H9 (cell line): ENCODE results near the gene PRF1. TPM values are rescaled to one million over a fixed set of nuclear protein-coding genes. Genes with fewer than 3 reads are reported as not detected.

Experiments used
- DNase-seq: peaks from one replicate; pipeline ENCODE4 v3.0.0-alpha.2; 2017
- H2AFZ ChIP-seq: one replicate; pipeline ENCODE4 v1.6.1; 2013; ENCODE audit warnings: mild to moderate bottlenecking, low read length, control low read depth, moderate library complexity
- H2AK5ac ChIP-seq: 2 replicates; pipeline ENCODE4 v1.6.1; 2013; ENCODE audit warnings: low read length, control low read depth, mixed read lengths; ENCODE audit not compliant: insufficient read length
- H2BK120ac ChIP-seq: one replicate; pipeline ENCODE4 v1.6.1; 2013; ENCODE audit warnings: low read depth, mild to moderate bottlenecking, low read length, control low read depth, inconsistent platforms; ENCODE audit not compliant: poor library complexity, severe bottlenecking
- H2BK12ac ChIP-seq: 2 replicates; pipeline ENCODE4 v1.6.1; 2013; ENCODE audit warnings: low read length, control low read depth, mixed read lengths, low read depth; ENCODE audit not compliant: insufficient read length
- H2BK15ac ChIP-seq: 2 replicates; pipeline ENCODE4 v1.6.1; 2013; ENCODE audit warnings: low read depth, low read length, control low read depth
- H2BK20ac ChIP-seq: one replicate; pipeline ENCODE4 v1.6.1; 2013; ENCODE audit warnings: low read depth, mild to moderate bottlenecking, low read length, control low read depth, inconsistent platforms; ENCODE audit not compliant: poor library complexity, severe bottlenecking
- H2BK5ac ChIP-seq: 2 replicates; pipeline ENCODE4 v1.6.1; 2013; ENCODE audit warnings: low read length, control low read depth, mixed read lengths; ENCODE audit not compliant: insufficient read length
- H3K14ac ChIP-seq: 2 replicates; pipeline ENCODE4 v1.6.1; 2013; ENCODE audit warnings: low read length, control low read depth; ENCODE audit not compliant: insufficient read depth
- H3K18ac ChIP-seq: 2 replicates; pipeline ENCODE4 v1.6.1; 2013; ENCODE audit warnings: low read depth, mild to moderate bottlenecking, mixed read lengths, low read length, control low read depth; ENCODE audit not compliant: insufficient read length
- H3K23ac ChIP-seq: 2 replicates; pipeline ENCODE4 v1.6.1; 2013; ENCODE audit warnings: low read length, control low read depth, mixed read lengths, low read depth; ENCODE audit not compliant: insufficient read length
- H3K23me2 ChIP-seq: 2 replicates; pipeline ENCODE4 v1.6.1; 2013; ENCODE audit warnings: low read depth, mild to moderate bottlenecking, mixed read lengths, low read length, control low read depth; ENCODE audit not compliant: insufficient read length, poor library complexity, severe bottlenecking
- H3K27ac ChIP-seq: 2 replicates; pipeline ENCODE4 v1.5.1; 2013; ENCODE audit warnings: low read length, control low read depth, mixed read lengths, low read depth; ENCODE audit not compliant: insufficient read length
- H3K27me3 ChIP-seq: 2 replicates; pipeline ENCODE4 v1.6.1; 2013; ENCODE audit warnings: low read length, control low read depth, inconsistent platforms; ENCODE audit not compliant: insufficient read depth
- H3K4ac ChIP-seq: 2 replicates; pipeline ENCODE4 v1.6.1; 2013; ENCODE audit warnings: low read depth, mild to moderate bottlenecking, control low read depth, inconsistent platforms, low read length, moderate library complexity
- H3K4me1 ChIP-seq: 2 replicates; pipeline ENCODE4 v1.6.1; 2013; ENCODE audit warnings: low read length, control low read depth, inconsistent platforms; ENCODE audit not compliant: insufficient read depth
- H3K4me2 ChIP-seq: 2 replicates; pipeline ENCODE4 v1.6.1; 2013; ENCODE audit warnings: low read length, control low read depth, mixed read lengths; ENCODE audit not compliant: insufficient read length, insufficient read depth
- H3K56ac ChIP-seq: 2 replicates; pipeline ENCODE4 v1.6.1; 2013; ENCODE audit warnings: low read depth, mild to moderate bottlenecking, mixed read lengths, low read length, control low read depth; ENCODE audit not compliant: insufficient read length
- H3K79me1 ChIP-seq: 2 replicates; pipeline ENCODE4 v1.6.1; 2013; ENCODE audit warnings: low read depth, mild to moderate bottlenecking, moderate library complexity, low read length, control low read depth, inconsistent platforms; ENCODE audit not compliant: insufficient read depth, poor library complexity, severe bottlenecking
- H3K79me2 ChIP-seq: 2 replicates; pipeline ENCODE4 v1.6.1; 2013; ENCODE audit warnings: low read length, control low read depth, inconsistent platforms; ENCODE audit not compliant: insufficient read depth
- H3K9ac ChIP-seq: 2 replicates; pipeline ENCODE4 v1.6.1; 2013; ENCODE audit warnings: low read length, control low read depth, mixed read lengths; ENCODE audit not compliant: insufficient read length; ENCODE audit errors: extremely low read depth
- H3K9me3 ChIP-seq: one replicate; pipeline ENCODE4 v1.6.1; 2013; ENCODE audit warnings: low read depth, low read length, inconsistent platforms; ENCODE audit not compliant: control insufficient read depth
- H3T11ph ChIP-seq: one replicate; pipeline ENCODE4 v1.6.1; 2013; ENCODE audit warnings: mild to moderate bottlenecking, low read length, control low read depth, inconsistent platforms
- H4K20me1 ChIP-seq: one replicate; pipeline ENCODE4 v1.6.1; 2013; ENCODE audit not compliant: control insufficient read depth, insufficient read length, insufficient read depth
- H4K5ac ChIP-seq: 2 replicates; pipeline ENCODE4 v1.6.1; 2013; ENCODE audit warnings: low read depth, mild to moderate bottlenecking, mixed read lengths, low read length, control low read depth; ENCODE audit not compliant: insufficient read length
- H4K8ac ChIP-seq: replicated peaks from 2 replicates; pipeline ENCODE4 v1.6.1; 2013; ENCODE audit warnings: low read length, control low read depth, mixed read lengths, low read depth; ENCODE audit not compliant: insufficient read length
- H4K91ac ChIP-seq: 2 replicates; pipeline ENCODE4 v1.6.1; 2013; ENCODE audit warnings: low read depth, mild to moderate bottlenecking, moderate library complexity, mixed read lengths, low read length, control low read depth; ENCODE audit not compliant: insufficient read length
- H3K27ac Mint-ChIP-seq, 3 experiments: 2 replicates in 2 of 3; 3 replicates in 1 of 3; pipeline ENCODE4 v1.8.0; 2020 to 2021; ENCODE audit warnings: mixed read lengths in 3 of 3, mild to moderate bottlenecking in 1 of 3, moderate library complexity in 1 of 3
- H3K27me3 Mint-ChIP-seq: 2 replicates; pipeline ENCODE4 v1.8.0; 2021; ENCODE audit warnings: low read depth, mild to moderate bottlenecking, moderate library complexity, mixed read lengths
- H3K36me3 Mint-ChIP-seq, 3 experiments: 2 replicates in 2 of 3; 3 replicates in 1 of 3; pipeline ENCODE4 v1.8.0; 2020 to 2021; ENCODE audit warnings: low read depth in 3 of 3, mixed read lengths in 3 of 3; ENCODE audit not compliant: insufficient read depth in 1 of 3
- H3K4me1 Mint-ChIP-seq, 2 experiments: 2 replicates each; pipeline ENCODE4 v1.8.0; 2020; ENCODE audit warnings: mixed read lengths in 2 of 2
- H3K4me3 Mint-ChIP-seq, 2 experiments: 2 replicates in 1 of 2; 3 replicates in 1 of 2; pipeline ENCODE4 v1.8.0; 2020 to 2021; ENCODE audit warnings: mild to moderate bottlenecking in 2 of 2, mixed read lengths in 2 of 2, moderate library complexity in 1 of 2
- H3K9me3 Mint-ChIP-seq, 2 experiments: 2 replicates in 1 of 2; 3 replicates in 1 of 2; pipeline ENCODE4 v1.8.0; 2020; ENCODE audit warnings: mild to moderate bottlenecking in 2 of 2, mixed read lengths in 2 of 2, moderate library complexity in 1 of 2
- CTCF ChIP-seq: fragments of 200-600 bp; sonication (generic); conservative IDR thresholded peaks from 3 replicates; pipeline ENCODE4 v1.8.0; 2021; ENCODE audit warnings: antibody characterized with exemption, mild to moderate bottlenecking
- WGBS: extraction: QIAGEN DNeasy Blood & Tissue Kit; methylation state at CpG from one replicate; pipeline ENCODE4 v1.1.7; 2013; ENCODE audit warnings: missing lambda C conversion rate, low lambda C conversion rate, mixed read lengths; ENCODE audit not compliant: insufficient read length; ENCODE audit errors: extremely low coverage; 5-methylcytosine and 5-hydroxymethylcytosine counted together
- total RNA-seq: library from RNA; stranded (reverse); gene quantifications from 2 replicates; pipeline ENCODE4 v1.2.1, GENCODE V29; 2021

Gene PRF1
- total RNA-seq, 1 experiment from 2014 or later: not detected

- Histone ChIP-seq H3K9me3 (no peaks in the 10 kb centered on the region), H2AFZ (no peak overlapping the region), H3K56ac (no peak overlapping the region), H3K79me2 (no peaks in the 10 kb centered on the region), H2BK120ac (no peak overlapping the region), H2BK15ac (no peak overlapping the region), H3K27ac (no peak overlapping the region), H4K91ac (no peak overlapping the region), H3K14ac (no peak overlapping the region), H4K20me1 (peaks cover 3% of the 10 kb centered on the region), H3K4ac (no peak overlapping the region), H3K23ac (no peak overlapping the region), H3K27me3 (no peaks in the 10 kb centered on the region), H2AK5ac (no peak overlapping the region), H2BK12ac (no peak overlapping the region), H3K4me1 (no peaks in the 10 kb centered on the region), H3K4me2 (no peak overlapping the region), H4K5ac (no peak overlapping the region), H2BK5ac (no peak overlapping the region), H3K79me1 (no peaks in the 10 kb centered on the region), H2BK20ac (no peak overlapping the region), H3K18ac (no peak overlapping the region), H3K9ac (no peak overlapping the region), H3K23me2 (no peaks in the 10 kb centered on the region), H3T11ph (no peak overlapping the region), H4K8ac (no peak overlapping the region)
- no peak for DNase-seq
- Mint-ChIP-seq H3K36me3 (no peaks in the 10 kb centered on the region; a peak in 1 of 7 replicates), H3K4me1 (no peaks in the 10 kb centered on the region; a peak in 1 of 4 replicates), H3K27me3 (no peaks in the 10 kb centered on the region), H3K27ac (no peak overlapping the region), H3K4me3 (no peak overlapping the region), H3K9me3 (peaks cover 0 to 1% of the 10 kb centered on the region in 2 experiments; a peak in 1 of 5 replicates)
- no CpG with 5 or more reads among the region's 2 CpGs for WGBS
- no peak for TF ChIP-seq CTCF
Measured at GRCh38 chr10:70605161-70605560, 2.6 kb upstream of the PRF1 start.
